Activated naive CD4-positive, alpha-beta T cell treated with anti-CD3 and anti-CD28 coated beads, Interleukin-2, amount 50 U/mL, for 24 hours (primary cell): ENCODE results near the gene PAPPA2.

Experiments used
- H3K27ac Mint-ChIP-seq: one replicate; pipeline ENCODE4 v1.8.0; 2021; ENCODE audit warnings: mild to moderate bottlenecking, mixed read lengths
- H3K27me3 Mint-ChIP-seq: one replicate; pipeline ENCODE4 v1.8.0; 2021; ENCODE audit warnings: mixed read lengths
- H3K36me3 Mint-ChIP-seq: one replicate; pipeline ENCODE4 v1.8.0; 2021; ENCODE audit warnings: mixed read lengths
- H3K4me1 Mint-ChIP-seq: one replicate; pipeline ENCODE4 v1.8.0; 2021; ENCODE audit warnings: mixed read lengths
- H3K4me3 Mint-ChIP-seq: one replicate; pipeline ENCODE4 v1.8.0; 2021; ENCODE audit warnings: mild to moderate bottlenecking, mixed read lengths
- H3K9me3 Mint-ChIP-seq: one replicate; pipeline ENCODE4 v1.8.0; 2021; ENCODE audit warnings: mixed read lengths

PAPPA2 gene

DNA sequence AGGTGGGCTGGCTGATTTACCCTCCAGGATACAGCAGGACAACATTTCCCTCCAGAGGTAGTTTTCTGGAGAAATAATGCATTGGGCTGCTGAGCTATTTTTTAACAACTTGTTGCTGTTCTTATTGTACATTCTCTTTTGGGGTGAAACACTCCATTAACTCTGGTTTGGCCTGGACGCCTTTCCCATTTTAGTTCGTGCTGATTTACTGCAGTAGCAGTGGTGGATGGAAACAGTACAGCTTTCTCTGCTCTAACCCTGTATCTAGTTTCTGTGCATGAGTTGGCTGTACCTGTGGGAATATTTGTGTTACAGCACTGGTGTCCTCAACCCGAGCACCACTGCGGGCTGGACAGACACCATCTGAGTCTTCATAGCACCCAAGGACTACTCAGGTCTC, 376.2 kb downstream of the PAPPA2 start:
- no peaks in the 10 kb centered on the region for H3K36me3 Mint-ChIP-seq
- no peaks in the 10 kb centered on the region for H3K4me1 Mint-ChIP-seq
- H3K27me3 Mint-ChIP-seq = peaks cover 4% of the 10 kb centered on the region
- H3K9me3 Mint-ChIP-seq = no peaks in the 10 kb centered on the region
- H3K4me3 Mint-ChIP-seq = no peak overlapping the region
- no peak overlapping the region for H3K27ac Mint-ChIP-seq

- no peak overlapping the region for H3K27ac Mint-ChIP-seq
- H3K4me1 Mint-ChIP-seq = no peaks in the 10 kb centered on the region
- no peak overlapping the region for H3K4me3 Mint-ChIP-seq
- H3K36me3 Mint-ChIP-seq = no peaks in the 10 kb centered on the region
- H3K9me3 Mint-ChIP-seq = no peaks in the 10 kb centered on the region
- peaks cover 7% of the 10 kb centered on the region for H3K27me3 Mint-ChIP-seq
Observed at GRCh38 chr1:176841238-176841637, 378.3 kb downstream of the PAPPA2 start.

DNA sequence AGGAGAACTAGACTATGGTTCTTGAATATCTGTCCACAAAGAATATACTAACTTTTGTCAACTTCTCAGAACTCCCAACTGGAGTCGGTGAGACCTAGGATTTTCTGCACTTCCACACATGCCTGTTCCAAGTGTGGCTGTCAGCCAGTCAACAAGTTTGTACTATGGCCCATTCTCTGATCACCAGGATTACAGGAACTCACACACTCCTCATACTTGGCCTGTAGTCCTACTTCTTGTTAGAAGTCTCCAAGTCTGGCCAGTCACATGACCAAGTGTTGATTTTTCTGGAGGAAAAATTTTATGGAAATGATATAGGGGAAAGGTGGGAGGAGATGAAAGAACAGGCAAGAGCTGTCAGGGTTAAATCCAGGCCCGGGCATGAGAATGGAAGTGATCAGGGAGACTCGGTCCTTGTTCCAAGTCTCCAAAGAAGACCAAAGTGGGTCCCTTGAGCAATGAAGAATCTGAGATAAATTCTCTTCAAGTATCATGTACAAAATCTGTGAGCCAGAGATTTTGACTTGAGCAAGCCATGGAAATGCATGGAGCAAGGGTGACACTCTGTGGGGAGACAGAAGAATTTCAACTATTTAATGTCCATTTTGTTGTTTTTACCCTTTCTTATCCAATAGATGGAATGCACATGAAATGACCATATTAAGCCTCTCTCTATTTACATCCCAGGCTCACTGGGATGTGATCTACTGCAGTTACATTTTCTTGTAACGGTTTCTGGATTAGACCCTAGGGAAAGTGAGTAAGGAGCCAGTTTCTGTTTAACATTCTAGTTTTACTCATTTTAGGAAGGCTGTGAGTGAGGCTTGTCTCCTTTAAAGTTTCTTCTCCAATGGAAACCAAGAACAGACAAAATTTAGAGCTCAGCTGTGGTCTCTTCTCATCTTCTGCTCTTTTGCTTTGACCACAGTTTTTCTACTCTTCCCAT, 380.6 kb downstream of the PAPPA2 start:
- Mint-ChIP-seq H3K27me3 (peaks cover 7% of the 10 kb centered on the region), H3K36me3 (no peaks in the 10 kb centered on the region)

DNA sequence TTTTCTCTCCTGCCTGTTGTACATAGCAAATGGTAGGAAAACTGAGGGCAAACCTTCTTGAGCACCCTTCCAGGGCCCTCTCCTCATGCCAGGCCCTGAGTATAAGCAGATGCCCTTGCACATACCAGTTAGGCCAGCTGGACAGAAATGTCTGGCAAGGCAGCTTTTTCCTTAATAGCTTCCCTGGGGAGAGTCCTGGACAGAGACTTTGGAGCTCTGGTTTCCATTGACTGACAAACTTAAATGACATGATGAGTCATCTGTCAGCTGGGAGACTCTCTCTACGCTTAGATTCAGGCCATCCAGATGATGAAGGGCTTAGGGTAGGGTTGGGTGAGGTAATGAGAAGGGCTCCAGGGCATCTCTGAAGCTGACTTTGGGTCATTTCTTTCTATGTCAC, 384.1 kb downstream of the PAPPA2 start:
- Mint-ChIP-seq H3K4me1 (no peaks in the 10 kb centered on the region), H3K9me3 (no peaks in the 10 kb centered on the region), H3K36me3 (no peaks in the 10 kb centered on the region), H3K27me3 (peaks cover 3% of the 10 kb centered on the region), H3K4me3 (no peak overlapping the region), H3K27ac (no peak overlapping the region)

More for the DNA sequence above, 380.6 kb downstream of the PAPPA2 start:
- Mint-ChIP-seq H3K4me3 (no peak overlapping the region), H3K27ac (no peak overlapping the region), H3K9me3 (no peaks in the 10 kb centered on the region), H3K4me1 (no peaks in the 10 kb centered on the region)

DNA sequence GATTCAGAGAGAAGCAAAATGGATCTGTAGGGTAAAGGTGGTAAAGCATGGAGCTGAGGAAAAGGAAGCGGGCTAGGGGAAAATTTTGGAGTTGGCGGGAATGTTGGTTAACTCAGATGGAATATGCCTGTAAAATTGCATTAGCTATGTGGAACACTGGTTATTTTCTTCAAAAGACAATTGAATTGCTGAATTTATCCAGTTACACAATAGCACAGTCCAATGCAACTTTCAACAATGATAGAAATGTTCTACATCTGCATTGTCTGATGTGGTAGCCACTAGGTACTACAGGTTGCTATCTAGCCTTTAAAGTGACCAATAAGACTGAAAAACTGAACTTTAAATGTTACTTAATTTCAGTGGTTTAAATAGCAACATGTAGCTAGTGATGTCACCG, 386.3 kb downstream of the PAPPA2 start:
- no peak overlapping the region for H3K27ac Mint-ChIP-seq
- no peak overlapping the region for H3K4me3 Mint-ChIP-seq
- no peaks in the 10 kb centered on the region for H3K9me3 Mint-ChIP-seq
- peaks cover 4% of the 10 kb centered on the region for H3K27me3 Mint-ChIP-seq
- no peaks in the 10 kb centered on the region for H3K4me1 Mint-ChIP-seq
- no peaks in the 10 kb centered on the region for H3K36me3 Mint-ChIP-seq

GRCh38 chr1:176850871-176851270, 387.9 kb downstream of the PAPPA2 start:
- H3K27ac Mint-ChIP-seq = no peak overlapping the region
- H3K9me3 Mint-ChIP-seq = no peaks in the 10 kb centered on the region
- H3K27me3 Mint-ChIP-seq = peaks cover 6% of the 10 kb centered on the region
- no peak overlapping the region for H3K4me3 Mint-ChIP-seq
- H3K4me1 Mint-ChIP-seq = no peaks in the 10 kb centered on the region
- no peaks in the 10 kb centered on the region for H3K36me3 Mint-ChIP-seq

DNA sequence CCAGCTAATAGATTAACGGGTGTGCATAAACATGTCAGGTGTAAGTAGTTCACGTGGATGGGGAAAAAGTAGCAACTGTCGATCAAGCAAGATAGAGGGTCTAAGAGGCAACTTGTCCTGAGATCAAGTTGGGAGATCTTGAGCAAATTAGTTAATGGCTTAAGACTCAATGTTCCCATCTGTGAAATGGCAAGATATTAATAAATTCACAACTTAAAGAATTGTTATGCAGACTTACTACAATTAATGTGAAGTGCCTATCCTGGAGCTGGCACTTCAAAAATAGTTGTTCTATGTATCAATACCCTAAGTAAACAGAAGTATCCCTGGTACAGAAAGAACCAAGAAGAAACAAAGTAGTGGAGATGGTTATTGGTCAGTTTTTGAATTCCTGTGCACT, 389.1 kb downstream of the PAPPA2 start:
- Mint-ChIP-seq H3K4me3 (no peak overlapping the region), H3K27me3 (peaks cover 4% of the 10 kb centered on the region), H3K36me3 (no peaks in the 10 kb centered on the region), H3K9me3 (no peaks in the 10 kb centered on the region), H3K27ac (no peak overlapping the region), H3K4me1 (no peaks in the 10 kb centered on the region)

DNA sequence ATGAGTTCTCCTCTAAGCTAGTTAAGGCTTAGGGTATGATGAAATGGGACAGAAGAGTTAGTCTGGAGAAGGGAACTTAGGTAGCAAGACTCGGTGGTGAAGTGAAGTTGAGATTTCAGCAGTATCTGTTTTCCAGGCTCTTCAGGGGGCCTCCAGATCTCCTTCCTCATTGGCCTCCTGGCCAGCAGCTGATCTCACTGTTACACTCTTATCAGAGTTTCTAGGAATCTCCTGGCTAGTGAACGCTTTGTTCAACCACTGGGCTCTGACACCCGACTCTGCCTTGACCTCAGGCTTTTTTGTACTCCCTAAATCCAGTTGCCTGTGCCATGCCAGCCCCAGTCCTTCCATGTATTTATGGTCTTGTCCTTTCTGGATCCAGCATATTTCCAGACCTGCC, 390.5 kb downstream of the PAPPA2 start:
- Mint-ChIP-seq H3K9me3 (no peaks in the 10 kb centered on the region), H3K27ac (no peak overlapping the region)

DNA sequence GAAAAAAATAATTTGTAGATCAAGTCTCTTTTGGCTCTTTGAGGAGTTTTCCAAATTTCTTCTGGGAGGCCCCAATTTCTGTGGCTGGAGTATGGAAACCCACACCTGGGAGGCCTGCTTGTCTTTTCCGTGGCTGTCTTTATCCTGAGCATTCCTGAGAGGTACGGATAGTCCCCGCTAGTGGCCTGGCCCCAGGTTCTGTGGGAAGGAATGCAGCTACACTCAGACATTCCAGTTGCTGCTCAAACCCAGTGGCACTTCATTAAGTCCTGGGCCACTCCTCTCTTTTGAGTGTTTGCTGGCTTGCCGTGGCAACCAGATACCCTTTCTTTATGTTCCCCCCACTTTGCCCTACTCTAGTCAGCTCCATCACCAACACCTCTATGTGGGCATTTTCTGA, 391.1 kb downstream of the PAPPA2 start:
- peaks cover 6% of the 10 kb centered on the region for H3K27me3 Mint-ChIP-seq
- H3K9me3 Mint-ChIP-seq = no peaks in the 10 kb centered on the region
- no peaks in the 10 kb centered on the region for H3K36me3 Mint-ChIP-seq
- H3K27ac Mint-ChIP-seq = no peak overlapping the region
- no peaks in the 10 kb centered on the region for H3K4me1 Mint-ChIP-seq
- no peak overlapping the region for H3K4me3 Mint-ChIP-seq

More for the DNA sequence above, 390.5 kb downstream of the PAPPA2 start:
- no peaks in the 10 kb centered on the region for H3K36me3 Mint-ChIP-seq
- no peaks in the 10 kb centered on the region for H3K4me1 Mint-ChIP-seq
- peaks cover 6% of the 10 kb centered on the region for H3K27me3 Mint-ChIP-seq
- no peak overlapping the region for H3K4me3 Mint-ChIP-seq

DNA sequence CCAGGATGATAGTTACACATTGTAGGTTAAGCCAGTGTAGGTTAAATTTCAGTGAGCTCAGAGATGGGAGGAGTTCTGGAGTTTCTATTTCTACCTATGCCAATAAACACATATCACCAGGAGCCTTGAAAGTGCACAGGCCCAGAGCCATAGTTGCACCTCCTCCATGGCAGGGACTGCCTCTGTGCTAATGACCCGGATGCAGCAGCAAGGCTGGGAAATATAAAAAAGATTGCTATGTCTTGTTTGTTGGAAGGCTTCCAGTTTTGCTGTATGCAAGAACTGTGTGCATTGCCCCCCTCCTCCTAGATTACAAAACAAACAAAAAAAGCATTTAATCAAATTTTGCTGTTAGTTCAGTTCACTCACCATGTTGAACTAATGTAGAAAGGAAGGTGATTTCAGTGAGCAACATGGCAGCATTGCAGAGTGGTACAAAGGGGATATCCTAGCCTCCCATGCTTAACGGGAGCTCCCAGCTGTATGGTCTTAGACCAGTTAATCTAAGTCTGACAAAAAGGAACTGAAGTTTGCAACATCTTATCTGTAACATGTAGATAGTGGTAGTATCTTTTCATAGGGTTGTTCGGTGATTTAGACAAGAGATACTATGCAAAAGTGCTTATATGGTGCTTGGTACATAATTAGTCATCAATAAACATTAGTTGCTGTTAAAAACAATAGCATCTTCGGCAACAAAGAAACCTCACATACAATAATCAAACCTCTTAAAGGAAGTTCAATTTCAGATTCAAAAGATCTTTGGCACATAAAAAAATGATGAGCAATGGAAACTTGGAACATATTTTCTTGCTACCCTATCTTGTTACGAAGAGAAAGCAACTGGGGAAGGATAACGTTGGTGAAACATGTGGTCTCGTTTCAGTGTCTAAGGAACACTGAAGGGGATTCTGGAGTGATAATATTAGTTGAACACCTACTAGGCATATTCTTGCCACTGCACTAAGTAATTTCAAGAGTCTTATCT, 392.1 kb downstream of the PAPPA2 start:
- H3K36me3 Mint-ChIP-seq = no peaks in the 10 kb centered on the region
- no peaks in the 10 kb centered on the region for H3K4me1 Mint-ChIP-seq
- no peak overlapping the region for H3K4me3 Mint-ChIP-seq
- H3K9me3 Mint-ChIP-seq = no peaks in the 10 kb centered on the region
- H3K27me3 Mint-ChIP-seq = peaks cover 6% of the 10 kb centered on the region
- no peak overlapping the region for H3K27ac Mint-ChIP-seq

DNA sequence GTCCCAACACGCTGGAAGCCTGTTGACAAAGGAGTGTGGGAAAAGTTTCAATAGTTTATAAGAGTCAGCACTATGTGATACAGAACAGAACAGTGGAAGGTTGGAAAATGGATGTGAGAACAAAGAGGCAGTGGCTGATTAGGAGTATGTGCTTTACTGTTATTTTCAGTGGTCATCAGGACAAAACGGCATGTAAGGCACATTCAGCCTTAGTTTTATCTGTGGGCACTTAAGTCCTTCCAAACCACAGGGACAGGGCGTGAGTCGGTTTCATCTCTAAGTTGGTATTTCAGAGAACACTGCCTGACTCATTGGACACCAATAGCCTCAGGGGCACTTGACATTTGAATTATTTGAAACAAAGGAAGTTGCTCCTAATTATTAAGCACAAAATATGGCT, 394.7 kb downstream of the PAPPA2 start:
- Mint-ChIP-seq H3K27me3 (peaks cover 5% of the 10 kb centered on the region), H3K27ac (no peak overlapping the region), H3K4me3 (no peak overlapping the region), H3K36me3 (no peaks in the 10 kb centered on the region), H3K9me3 (peaks cover 6% of the 10 kb centered on the region), H3K4me1 (no peaks in the 10 kb centered on the region)

DNA sequence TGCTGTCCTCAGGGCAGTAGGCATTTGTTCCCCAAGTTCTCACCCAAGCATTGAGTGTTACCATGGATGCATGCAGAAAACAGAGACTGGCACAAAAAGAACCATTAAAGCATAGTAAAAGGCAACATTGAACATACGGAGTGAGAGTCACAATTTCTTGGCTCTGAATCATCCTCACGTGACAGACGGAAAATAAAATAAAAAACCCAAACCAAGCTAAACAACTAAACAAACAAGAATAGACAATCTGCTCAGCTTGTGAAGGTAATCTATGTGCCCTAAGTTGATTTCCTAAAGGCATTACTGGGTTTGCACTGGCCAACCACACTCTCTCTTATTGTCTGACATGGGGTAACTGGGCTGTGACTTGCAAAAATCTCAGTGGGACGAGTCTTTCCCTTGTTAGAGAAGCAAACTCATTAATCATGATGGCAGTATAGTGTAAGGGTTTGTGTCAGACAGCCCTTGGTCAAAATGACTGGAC, 395.5 kb downstream of the PAPPA2 start:
- H3K4me3 Mint-ChIP-seq = no peak overlapping the region
- no peaks in the 10 kb centered on the region for H3K4me1 Mint-ChIP-seq
- no peaks in the 10 kb centered on the region for H3K36me3 Mint-ChIP-seq
- peaks cover 6% of the 10 kb centered on the region for H3K9me3 Mint-ChIP-seq
- peaks cover 5% of the 10 kb centered on the region for H3K27me3 Mint-ChIP-seq
- H3K27ac Mint-ChIP-seq = no peak overlapping the region

- Mint-ChIP-seq H3K27me3 (no peaks in the 10 kb centered on the region), H3K36me3 (no peaks in the 10 kb centered on the region), H3K9me3 (peaks cover 6% of the 10 kb centered on the region), H3K4me1 (no peaks in the 10 kb centered on the region), H3K27ac (no peak overlapping the region), H3K4me3 (no peak overlapping the region)
Observed at GRCh38 chr1:176863613-176864012, 400.6 kb downstream of the PAPPA2 start.

GRCh38 chr1:176864211-176864610, 401.2 kb downstream of the PAPPA2 start:
- H3K9me3 Mint-ChIP-seq = peaks cover 6% of the 10 kb centered on the region
- H3K36me3 Mint-ChIP-seq = no peaks in the 10 kb centered on the region
- H3K4me3 Mint-ChIP-seq = no peak overlapping the region
- no peaks in the 10 kb centered on the region for H3K4me1 Mint-ChIP-seq
- no peaks in the 10 kb centered on the region for H3K27me3 Mint-ChIP-seq
- H3K27ac Mint-ChIP-seq = no peak overlapping the region

DNA sequence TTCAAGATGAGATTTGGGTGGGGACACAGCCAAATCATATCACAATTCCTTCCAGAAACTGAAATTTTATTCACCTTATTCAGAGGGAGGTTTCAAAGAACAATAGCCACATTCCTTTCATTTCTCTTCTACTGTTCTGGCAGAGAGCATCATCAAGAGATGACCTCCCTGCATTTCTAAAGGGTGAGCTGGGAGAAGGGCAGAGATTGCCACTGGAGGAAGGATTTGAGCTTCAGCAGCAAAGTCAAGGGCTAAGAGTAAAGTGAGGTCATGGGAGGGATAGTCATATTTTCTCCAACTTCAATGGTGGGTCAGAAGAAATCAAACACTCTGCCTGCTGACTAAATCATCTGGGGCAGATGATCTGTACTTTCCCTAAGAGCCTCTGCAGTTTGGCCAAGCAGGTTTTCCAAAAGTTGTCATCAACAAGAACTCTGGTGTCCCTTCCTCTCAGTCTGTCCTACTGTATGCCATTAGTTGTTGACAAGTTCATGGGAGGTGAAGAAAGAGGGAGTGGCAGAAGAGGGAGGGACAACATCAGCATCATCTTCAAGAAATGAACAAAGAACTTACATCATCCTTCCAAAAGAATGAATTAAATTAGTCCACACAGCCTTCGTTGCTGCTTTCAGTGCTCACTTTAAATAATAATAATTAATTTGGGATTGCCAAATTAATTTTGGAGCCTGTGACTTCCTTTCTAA, 403.2 kb downstream of the PAPPA2 start:
- H3K36me3 Mint-ChIP-seq = no peaks in the 10 kb centered on the region
- H3K27ac Mint-ChIP-seq = no peak overlapping the region
- no peak overlapping the region for H3K4me3 Mint-ChIP-seq
- H3K4me1 Mint-ChIP-seq = no peaks in the 10 kb centered on the region
- H3K9me3 Mint-ChIP-seq = peaks cover 6% of the 10 kb centered on the region
- H3K27me3 Mint-ChIP-seq = no peaks in the 10 kb centered on the region
